Hepatocyte (in vitro differentiated cells): ENCODE results near the gene PID1. TPM values are rescaled to one million over a fixed set of nuclear protein-coding genes. Genes with fewer than 3 reads are reported as not detected.

Experiments used
- DNase-seq: peaks from one replicate; pipeline ENCODE4 v3.0.0-alpha.2; 2016; ENCODE audit warnings: low spot score
- H2AFZ ChIP-seq: fragments of 200-600 bp; sonication (generic); 2 replicates; pipeline ENCODE4 v1.6.0; 2016; ENCODE audit warnings: antibody characterized with exemption, mild to moderate bottlenecking
- H3K27ac ChIP-seq: fragments of 200-600 bp; sonication (generic); 2 replicates; pipeline ENCODE4 v1.5.1; 2016; ENCODE audit warnings: mild to moderate bottlenecking
- H3K27me3 ChIP-seq: fragments of 200-600 bp; sonication (generic); 2 replicates; pipeline ENCODE4 v1.6.1; 2016
- H3K36me3 ChIP-seq: fragments of 200-600 bp; sonication (generic); replicated peaks from 2 replicates; pipeline ENCODE4 v1.5.1; 2016; ENCODE audit warnings: low read depth; ENCODE audit not compliant: insufficient read depth
- H3K4me1 ChIP-seq: fragments of 200-600 bp; sonication (generic); 2 replicates; pipeline ENCODE4 v1.5.1; 2016; ENCODE audit warnings: mild to moderate bottlenecking, moderate library complexity; ENCODE audit not compliant: insufficient read depth
- H3K4me2 ChIP-seq: fragments of 200-600 bp; sonication (generic); 2 replicates; pipeline ENCODE4 v1.6.0; 2016
- H3K4me3 ChIP-seq: fragments of 200-600 bp; sonication (generic); 2 replicates; pipeline ENCODE4 v1.5.1; 2016; ENCODE audit warnings: mild to moderate bottlenecking
- H3K79me2 ChIP-seq: fragments of 200-600 bp; sonication (generic); 2 replicates; pipeline ENCODE4 v1.6.0; 2017; ENCODE audit warnings: mild to moderate bottlenecking
- H3K9me2 ChIP-seq: fragments of 200-600 bp; sonication (generic); replicated peaks from 2 replicates; pipeline ENCODE4 v1.6.0; 2017; ENCODE audit warnings: mild to moderate bottlenecking; ENCODE audit not compliant: insufficient read depth
- H3K9me3 ChIP-seq: fragments of 200-600 bp; sonication (generic); 2 replicates; pipeline ENCODE4 v1.5.1; 2016; ENCODE audit warnings: low read depth, mild to moderate bottlenecking
- H4K20me1 ChIP-seq: fragments of 200-600 bp; sonication (generic); 2 replicates; pipeline ENCODE4 v1.6.0; 2016; ENCODE audit warnings: mild to moderate bottlenecking; ENCODE audit not compliant: insufficient read depth, poor library complexity, severe bottlenecking
- CTCF ChIP-seq: fragments of 200-600 bp; sonication (generic); IDR thresholded peaks from 2 replicates; pipeline ENCODE4 v1.5.1; 2016; ENCODE audit warnings: antibody characterized with exemption, mild to moderate bottlenecking; ENCODE audit not compliant: poor library complexity
- EZH2 ChIP-seq: fragments of 200-600 bp; sonication (generic); IDR thresholded peaks from 2 replicates; pipeline ENCODE4 v1.6.1; 2016; ENCODE audit warnings: antibody characterized with exemption, mild to moderate bottlenecking, borderline replicate concordance
- EZH2phosphoT487 ChIP-seq: fragments of 200-600 bp; sonication (generic); IDR thresholded peaks from one replicate; pipeline ENCODE4 v1.6.1; 2018; ENCODE audit warnings: antibody characterized with exemption, mild to moderate bottlenecking, low read depth, moderate library complexity; ENCODE audit not compliant: unreplicated experiment, severe bottlenecking
- WGBS: methylation state at CpG from one replicate; pipeline ENCODE4 v1.1.6; 2016; ENCODE audit warnings: low lambda C conversion rate; ENCODE audit errors: missing lambda C conversion rate; 5-methylcytosine and 5-hydroxymethylcytosine counted together
- polyA plus RNA-seq: library from polyadenylated mRNA; unstranded; fragments of >200 nt; fragmentation: Nextera tagmentation; extraction: Ambion mirVana; gene quantifications from 2 replicates; pipeline ENCODE4 v1.2.1, GENCODE V29; 2016
- total RNA-seq: library from RNA; depleted of rRNA; stranded (reverse); fragments of >200 nt; gene quantifications from 2 replicates; pipeline ENCODE4 v1.2.3, GENCODE V29; 2014

PID1 gene
- total and polyA plus RNA-seq, 2 experiments from 2014 or later: 26.7 to 31.1 TPM

DNA sequence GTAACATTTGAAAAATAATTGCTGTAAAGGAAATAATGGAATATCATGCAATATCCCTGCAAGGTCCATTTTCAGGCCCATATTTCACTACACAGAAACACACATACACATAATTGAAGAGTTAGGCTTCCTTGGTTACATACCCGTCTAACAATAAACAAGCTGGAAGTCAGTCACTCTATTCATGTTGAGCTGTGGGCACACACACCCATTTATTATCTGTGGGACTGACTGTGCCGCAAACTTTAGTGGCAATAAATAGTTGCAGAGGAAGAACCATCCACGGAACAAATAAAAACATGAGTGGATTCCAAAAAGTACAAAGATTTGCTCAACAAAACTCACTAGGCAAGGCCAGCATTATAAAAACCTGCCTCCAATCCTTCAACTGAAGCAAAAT lies 24.8 kb downstream of the PID1 start:
- Histone ChIP-seq H3K9me3 (peaks cover 3% of the 10 kb centered on the region), H3K4me2 (no peak overlapping the region), H3K9me2 (no peaks in the 10 kb centered on the region), H3K4me3 (no peak overlapping the region), H3K36me3 (no peaks in the 10 kb centered on the region), H3K27ac (no peak overlapping the region), H3K27me3 (no peaks in the 10 kb centered on the region), H4K20me1 (no peaks in the 10 kb centered on the region), H2AFZ (no peak overlapping the region), H3K79me2 (peaks cover 38% of the 10 kb centered on the region), H3K4me1 (no peaks in the 10 kb centered on the region)
- no peak for TF ChIP-seq EZH2
- no peak for TF ChIP-seq EZH2phosphoT487
- no peak for TF ChIP-seq CTCF
- WGBS: 90% methylated on average over 3 of the region's 3 CpGs
- DNase-seq: no peak

GRCh38 chr2:229244975-229245374 lies 26.1 kb downstream of the PID1 start:
- Histone ChIP-seq H3K27me3 (no peaks in the 10 kb centered on the region), H3K27ac (no peak overlapping the region), H3K9me3 (peaks cover 7% of the 10 kb centered on the region), H3K36me3 (no peaks in the 10 kb centered on the region), H3K9me2 (no peaks in the 10 kb centered on the region), H4K20me1 (no peaks in the 10 kb centered on the region), H3K4me3 (no peak overlapping the region), H3K79me2 (peaks cover 38% of the 10 kb centered on the region), H3K4me1 (no peaks in the 10 kb centered on the region), H2AFZ (no peak overlapping the region), H3K4me2 (no peak overlapping the region)
- no peak for DNase-seq
- TF ChIP-seq EZH2phosphoT487: no peak
- TF ChIP-seq CTCF: no peak
- TF ChIP-seq EZH2: no peak
- WGBS: 83% methylated on average over 2 of the region's 2 CpGs

DNA sequence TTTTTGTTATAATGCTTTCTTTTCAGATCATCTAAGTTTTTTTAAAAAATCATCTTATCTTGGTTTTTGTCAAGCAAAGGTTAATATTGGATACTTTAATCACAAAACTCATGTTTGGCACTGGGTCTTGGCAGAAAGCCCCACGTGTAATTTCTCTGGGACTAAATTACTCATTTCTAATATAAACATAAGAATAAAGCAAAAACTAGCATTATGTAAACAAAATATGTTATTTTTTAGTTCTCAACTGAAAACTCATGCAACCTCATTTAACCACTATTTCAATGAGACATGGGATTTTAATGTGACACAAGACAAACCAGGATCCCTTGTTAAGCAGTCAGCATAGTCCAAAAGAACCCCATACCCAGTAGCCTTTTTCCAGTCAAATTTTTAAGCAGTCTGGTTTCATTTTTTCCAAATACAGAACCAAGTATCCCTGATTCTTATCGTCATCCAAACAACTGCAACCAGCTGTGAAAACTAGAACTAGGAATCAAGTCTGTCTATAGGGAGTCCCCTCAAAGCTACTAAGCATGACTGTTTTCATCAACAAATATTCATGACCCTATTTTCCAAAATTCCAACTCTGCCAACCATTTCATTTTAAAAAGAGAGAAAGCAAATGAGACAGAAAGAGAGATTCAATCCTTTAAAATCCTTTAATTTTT lies 27.1 kb downstream of the PID1 start:
- no peak for DNase-seq
- Histone ChIP-seq H3K4me1 (no peaks in the 10 kb centered on the region), H4K20me1 (no peaks in the 10 kb centered on the region), H3K9me3 (peaks cover 7% of the 10 kb centered on the region), H3K4me2 (no peak overlapping the region), H3K36me3 (peaks cover 3% of the 10 kb centered on the region), H3K9me2 (no peaks in the 10 kb centered on the region), H3K4me3 (no peak overlapping the region), H2AFZ (no peak overlapping the region), H3K27ac (no peak overlapping the region), H3K27me3 (no peaks in the 10 kb centered on the region), H3K79me2 (peaks cover 43% of the 10 kb centered on the region)
- WGBS: 68% methylated on average over 2 of the region's 2 CpGs
- TF ChIP-seq CTCF: no peak
- no peak for TF ChIP-seq EZH2phosphoT487
- no peak for TF ChIP-seq EZH2
